Hematopoietic multipotent progenitor cell treated with erythropoietin and hydrocortisone succinate and interleukin-3 and kit ligand, for 15 days (in vitro differentiated cells): Measurements from ENCODE around the gene SUGCT.

Source experiments
- DNase-seq: peaks from one replicate; pipeline ENCODE4 v3.0.0-alpha.2; 2015; ENCODE audit warnings: low spot score

SUGCT gene

DNA sequence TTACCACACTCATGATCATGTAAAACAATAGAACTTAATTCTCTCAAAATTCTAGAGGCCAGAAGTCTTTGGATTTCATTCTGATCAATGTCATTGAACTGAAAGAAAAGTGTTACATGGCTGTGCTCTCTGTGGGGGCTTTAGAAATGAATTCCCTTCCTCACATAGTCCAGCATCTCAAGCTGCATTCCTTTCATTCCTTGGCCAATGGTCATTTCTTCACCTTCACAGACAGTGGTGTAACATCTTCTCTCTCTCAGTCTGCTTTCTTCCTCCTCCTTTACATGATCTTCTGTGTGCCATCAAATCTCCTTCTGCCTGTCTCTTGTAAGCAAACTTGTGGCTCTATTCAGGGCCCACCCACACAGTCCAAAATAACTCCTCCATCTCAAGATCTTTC, 735.3 kb downstream of the SUGCT start:
- no peak for DNase-seq

DNA sequence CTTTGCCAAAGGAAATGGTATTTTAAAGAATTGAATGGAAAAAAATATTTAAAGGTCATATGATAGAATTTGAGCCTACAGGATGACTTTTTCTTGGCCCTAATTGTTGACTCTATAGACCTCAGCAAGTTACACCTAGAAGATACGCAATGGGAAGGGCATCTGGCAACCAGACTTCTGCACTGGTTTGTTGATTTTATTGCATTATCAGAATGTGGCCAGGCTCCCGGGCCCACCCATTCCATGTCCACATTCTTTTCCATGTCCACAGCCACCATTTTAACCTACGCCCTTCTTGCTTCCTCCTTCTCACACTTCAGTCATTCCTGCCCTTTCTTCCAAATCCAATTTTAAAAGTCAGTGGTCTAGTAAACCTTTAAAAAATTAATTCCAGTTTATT, 738.4 kb downstream of the SUGCT start:
- DNase-seq = no peak

DNA sequence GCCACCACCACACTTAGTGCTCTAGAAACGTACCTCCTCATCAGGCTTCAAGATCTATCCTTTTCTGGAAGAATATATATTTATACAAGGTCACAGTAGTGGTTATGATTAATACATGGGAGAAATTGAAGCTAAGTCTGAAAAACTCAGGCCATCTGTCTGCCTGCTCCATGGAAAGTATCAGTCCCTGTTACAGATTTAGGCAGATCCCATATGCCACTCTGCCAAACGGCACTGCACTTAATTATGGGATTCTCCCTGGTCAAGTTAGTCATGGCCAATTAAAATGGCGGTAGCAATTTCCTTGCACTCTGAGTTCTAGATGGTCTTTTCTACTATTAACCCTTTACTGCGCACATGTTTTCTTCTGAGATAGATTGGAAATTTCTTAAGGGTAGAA, 740.0 kb downstream of the SUGCT start:
- no peak for DNase-seq

DNA sequence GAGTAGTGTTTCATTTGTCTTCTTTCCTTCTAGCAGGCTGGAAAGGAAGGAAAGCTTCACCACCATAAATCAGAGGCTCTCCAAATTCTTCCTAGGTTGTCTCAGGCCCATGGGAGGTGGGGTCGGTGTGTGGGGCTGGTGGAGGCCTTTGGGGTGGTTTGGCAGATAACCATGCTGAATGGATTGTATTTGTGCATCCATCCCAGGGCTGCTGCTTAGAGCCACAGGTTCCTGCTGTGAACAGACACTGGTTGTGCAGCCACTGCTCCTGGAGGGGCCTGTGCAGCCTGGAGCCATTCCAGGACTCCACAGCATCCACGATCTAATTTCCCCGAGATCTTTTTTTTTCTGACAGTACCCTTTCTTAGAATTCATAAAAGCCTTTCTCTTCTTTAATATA, 741.8 kb downstream of the SUGCT start:
- no peak for DNase-seq

DNA sequence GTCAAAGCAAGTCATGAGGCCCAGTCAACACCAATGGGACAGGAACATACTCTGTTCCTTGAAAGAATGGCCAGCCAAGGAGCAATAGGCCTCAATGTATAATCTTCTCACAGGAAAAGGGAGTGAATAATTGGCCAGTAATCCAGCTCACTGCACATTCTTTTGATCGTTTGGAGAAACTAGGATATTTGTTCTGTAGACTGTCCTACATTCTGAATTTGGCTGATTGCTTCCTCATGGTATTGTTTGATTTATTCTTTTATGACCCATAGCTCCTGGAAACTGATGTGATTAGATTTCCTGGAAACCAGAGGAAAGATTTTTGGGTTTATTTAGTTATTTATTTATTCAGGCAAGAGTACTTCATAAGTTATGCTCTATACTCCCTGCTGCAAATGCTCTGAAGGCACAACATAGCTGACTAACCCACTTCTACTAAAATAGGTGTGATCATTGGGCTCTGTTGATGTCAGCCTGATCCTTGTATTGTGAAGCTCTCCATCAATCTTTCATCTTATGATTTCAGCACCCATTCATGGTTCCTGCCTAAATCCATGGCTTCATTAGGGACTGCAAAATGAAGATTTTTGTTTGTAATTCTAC, 745.2 kb downstream of the SUGCT start:
- DNase-seq = no peak

DNA sequence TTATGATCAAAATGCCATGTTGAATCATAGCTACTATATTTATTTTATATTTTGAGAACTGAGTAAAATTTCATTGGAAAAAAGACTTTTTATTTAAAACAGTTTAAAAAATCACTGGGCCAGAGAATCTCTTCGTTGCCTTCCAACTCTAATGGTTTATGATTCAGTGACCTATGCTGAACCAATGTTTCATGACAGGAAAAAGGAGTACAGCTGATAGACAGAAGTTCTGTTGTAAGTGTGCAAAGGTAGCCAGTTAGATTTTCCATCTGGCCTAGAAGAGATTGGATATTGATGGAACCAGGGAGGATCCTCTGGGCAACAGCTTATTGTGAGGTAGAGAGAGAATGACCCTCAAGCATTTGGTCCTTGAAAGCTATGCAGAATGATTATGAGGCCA, 745.8 kb downstream of the SUGCT start:
- no peak for DNase-seq

DNA sequence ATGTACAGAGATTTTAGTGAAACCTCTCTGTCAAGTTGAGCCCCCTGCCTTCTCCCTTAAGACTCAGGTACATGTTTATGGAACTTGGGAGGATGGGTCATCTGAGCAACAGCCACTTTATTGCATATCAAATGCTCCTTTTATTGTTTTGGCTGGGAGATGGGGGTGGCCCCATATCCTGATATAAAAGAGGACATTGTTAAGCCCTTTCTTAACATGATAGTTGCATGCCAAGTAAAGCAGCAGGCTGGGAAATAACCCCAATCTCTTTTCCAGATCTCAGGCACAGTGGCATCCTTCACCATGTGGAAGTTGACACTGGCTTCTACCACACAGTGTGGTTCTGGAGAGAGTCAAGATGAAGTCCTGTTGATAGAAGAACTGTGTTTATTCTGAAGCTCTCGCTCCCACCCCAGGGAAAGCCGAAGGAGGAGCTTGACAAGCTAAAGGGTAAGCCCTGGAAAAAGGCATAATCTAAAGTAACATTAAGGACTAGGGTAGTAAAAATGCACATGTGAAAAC, 746.7 kb downstream of the SUGCT start:
- DNase-seq = no peak

DNA sequence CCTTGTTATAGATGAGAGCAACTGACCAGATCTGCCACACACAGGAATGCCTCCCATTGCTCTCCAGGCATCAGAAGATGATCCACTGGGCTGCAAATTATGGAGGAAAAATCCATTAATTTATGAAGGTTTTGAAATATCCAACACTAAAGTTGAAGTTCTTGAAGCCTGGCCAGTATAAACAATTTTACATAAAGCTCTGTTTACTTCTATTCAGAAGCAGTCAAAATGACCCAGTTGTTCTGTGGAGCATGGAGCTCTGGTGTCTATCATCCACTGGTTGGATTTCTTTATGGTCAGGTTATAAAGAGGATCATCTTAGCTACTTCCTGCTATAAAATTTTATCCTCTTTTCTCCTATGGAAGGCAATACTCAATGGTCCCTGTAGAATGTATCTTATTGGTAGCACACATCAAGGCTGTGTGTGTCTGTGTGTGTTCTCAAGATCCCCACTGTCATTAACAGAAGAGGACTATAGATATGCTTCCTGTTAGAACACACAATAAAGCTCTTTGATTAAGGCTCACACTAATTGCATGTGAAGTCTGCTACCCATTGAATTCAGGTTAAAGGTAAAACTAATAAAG, 747.4 kb downstream of the SUGCT start:
- no peak for DNase-seq

DNA sequence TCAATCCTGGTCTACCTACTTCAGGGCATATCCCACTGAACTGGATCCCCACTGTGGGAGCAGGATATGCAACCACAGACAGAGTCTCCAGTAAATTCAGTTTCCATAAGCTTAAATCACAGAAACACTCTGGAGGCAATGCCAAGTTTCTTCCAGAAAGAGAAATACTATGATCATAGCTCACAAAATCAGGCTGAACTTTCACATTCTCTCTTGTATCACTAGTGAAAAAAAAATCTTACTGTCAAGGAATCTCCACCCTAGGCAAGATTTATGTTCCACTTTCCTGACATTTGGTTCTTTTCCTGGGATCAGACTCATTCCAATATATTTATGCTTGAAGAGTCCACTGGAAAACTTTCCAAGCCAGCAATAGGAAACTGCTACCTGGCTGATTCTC, 749.0 kb downstream of the SUGCT start:
- DNase-seq = no peak

DNA sequence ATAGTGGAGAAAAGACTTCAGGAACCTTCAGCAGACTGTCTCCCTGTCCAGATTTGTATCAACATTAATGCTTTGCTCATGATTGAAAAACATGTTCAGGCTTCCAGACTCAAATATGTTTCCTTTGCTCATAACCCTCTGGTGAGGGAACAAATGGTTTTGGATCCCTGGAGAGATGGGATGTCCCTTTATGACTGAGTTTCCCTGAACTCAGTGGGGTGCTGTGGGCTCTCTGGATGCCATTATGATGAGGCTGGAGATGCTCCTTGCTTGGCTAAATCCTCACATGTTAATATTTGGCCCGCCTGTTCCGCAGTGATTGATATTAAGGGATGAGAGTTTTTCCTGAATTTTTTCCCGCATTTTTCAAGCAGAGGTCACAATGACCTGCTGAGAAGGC, 749.4 kb downstream of the SUGCT start:
- DNase-seq = no peak

DNA sequence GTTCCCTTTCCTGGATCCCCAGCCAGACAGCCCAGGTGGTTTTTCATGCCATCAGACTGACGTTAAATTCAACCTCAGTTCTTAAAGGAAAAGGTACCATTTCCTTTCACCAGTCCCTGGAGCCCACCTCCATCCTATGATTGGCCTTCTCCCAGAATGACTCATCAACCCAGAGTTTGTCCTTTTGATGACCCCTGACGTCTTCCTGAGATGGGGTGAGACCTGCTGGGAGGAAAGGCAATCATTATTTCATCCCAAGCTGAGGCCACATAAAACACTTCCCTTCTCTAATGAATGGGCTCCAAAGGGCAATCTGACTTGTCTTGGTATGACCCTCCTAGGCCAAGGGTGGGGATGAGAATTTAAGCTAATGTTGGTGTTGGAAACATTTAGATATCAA, 750.7 kb downstream of the SUGCT start:
- no peak for DNase-seq

DNA sequence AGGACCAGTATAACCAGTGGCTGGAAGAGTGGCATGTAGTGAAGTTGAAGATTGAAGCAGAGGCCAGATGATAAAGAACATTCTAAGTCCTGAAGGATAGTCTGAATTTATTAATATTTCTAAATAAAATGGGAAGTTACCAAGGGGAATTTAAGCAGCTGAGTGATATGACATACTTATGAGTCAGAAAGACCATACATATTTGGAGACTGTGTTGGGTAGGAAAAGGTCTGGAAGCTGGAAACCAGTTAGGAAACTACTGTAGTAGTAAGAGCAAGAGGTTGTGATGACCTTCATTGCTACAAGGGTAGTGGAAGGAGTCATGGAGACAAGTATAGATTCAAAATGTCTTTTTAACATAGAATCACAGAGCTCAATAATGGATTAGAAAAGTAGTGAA, 752.3 kb downstream of the SUGCT start:
- no peak for DNase-seq

DNA sequence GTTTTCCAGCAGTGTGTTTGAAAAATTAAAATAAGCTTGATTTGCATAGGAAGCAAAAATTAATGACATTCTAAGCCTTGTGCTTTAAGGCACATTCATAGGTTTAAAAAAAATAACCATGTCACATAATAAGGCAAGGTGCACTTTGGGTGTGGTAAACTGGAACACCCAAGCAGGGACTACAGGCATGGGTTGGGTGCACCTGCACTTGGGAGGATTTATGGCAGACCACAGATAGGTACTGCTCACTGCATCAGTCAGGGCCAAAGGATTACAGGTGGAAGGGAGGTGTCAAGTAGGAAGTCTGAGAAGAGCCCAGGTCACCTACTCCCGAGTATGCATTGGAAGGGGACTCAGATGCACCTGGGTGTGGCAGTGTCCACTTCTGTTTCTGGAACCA, 753.7 kb downstream of the SUGCT start:
- no peak for DNase-seq

DNA sequence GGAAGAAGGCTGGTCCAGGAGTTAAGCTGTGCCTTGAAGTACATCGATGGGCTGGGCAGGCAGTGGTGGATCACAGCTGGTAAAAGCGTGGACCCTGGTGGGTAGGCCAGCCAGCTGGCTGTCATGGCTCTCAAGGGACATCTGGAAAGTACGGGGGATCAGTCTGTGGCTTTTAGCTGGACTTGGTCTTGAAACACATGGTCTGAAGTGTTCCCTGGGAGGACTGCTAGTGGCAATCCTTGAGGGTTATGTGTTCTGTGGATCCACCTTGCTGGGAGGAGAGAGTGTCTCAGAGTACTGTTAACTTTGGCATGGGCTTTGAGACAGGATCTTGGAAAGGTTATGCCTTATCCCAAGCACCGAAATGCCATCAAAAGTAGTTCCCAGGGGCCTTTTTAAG, 754.3 kb downstream of the SUGCT start:
- no peak for DNase-seq

DNA sequence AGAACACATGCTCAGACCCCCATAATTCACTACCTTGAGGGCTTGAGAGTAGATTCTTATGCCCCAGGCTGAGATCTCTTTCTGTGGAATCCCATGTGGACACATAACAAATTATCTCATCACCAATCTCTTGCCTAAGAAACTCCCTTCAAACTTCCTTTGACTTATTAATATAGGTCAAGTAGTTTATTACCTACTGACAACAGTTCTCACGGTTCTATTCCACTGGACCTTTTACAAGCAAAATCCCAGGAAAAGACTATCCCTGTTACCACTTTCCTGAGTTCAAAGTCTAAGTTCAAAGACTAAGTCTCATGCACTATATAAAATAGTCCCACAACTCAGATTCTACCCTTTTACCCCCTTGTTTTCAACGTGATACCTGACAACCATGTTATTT, 754.7 kb downstream of the SUGCT start:
- DNase-seq = no peak

DNA sequence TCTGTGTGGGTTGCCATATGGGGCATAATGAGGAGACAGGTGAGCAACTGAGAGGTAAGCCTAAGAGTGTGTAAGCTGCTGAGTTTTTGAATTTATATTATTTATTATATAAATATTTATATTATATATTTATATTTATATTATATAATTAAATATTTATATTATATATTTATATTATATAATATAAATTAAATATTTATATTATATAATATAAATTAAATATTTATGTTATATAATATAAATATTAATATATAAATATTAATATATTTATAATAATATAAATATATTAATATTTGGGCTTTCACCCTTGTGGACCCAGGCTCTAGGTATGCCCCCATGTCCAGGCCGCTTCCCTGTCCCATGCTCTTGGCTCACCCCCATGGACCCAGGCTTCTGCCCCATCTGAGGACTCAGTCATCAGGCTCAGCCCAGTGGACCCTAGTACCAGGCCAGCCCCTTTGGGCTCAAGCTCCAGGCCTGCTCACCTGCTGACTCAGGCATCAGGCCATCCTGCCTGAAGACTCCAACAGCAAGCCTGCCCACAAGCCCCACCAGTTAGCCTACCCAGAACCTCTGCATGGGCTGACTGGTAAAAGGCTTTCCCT, 755.4 kb downstream of the SUGCT start:
- no peak for DNase-seq

DNA sequence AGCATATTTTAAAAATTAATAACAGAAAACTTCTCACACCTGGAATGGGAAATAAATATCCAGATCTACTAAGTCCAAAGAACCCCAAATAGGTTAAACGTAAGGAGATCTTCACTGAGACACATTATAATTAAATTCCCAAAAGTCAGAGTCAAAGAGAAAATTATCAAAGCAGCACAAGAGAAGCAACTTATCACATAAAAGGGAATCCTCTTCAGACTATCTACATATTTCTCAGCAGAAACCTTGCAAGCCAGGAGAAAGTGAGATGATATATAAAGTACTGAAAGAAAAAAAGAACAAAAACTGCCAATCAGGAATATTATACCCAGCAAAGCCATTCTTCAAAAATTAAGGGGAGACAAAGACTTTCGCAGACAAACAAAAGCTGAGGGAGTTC, 756.4 kb downstream of the SUGCT start:
- DNase-seq = no peak

DNA sequence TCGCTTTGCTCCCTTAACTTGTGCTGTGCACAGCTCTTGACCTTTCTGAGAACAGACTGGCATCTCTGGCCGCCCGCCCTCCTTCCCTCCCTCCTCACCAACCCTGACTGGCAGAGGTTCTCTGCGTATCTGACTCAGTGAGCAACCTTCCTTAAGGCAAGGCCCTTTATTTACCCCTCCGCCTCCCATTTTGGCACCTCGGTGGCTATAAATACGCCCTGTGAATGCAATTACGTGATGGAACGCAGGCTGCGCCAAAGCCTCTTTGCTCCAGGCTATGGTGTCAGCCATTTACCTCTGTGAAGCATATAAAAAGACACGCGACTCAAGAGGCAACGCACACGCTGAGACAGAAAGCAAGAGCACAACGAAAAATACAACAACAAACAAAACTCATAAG, 764.3 kb downstream of the SUGCT start:
- DNase-seq = no peak

DNA sequence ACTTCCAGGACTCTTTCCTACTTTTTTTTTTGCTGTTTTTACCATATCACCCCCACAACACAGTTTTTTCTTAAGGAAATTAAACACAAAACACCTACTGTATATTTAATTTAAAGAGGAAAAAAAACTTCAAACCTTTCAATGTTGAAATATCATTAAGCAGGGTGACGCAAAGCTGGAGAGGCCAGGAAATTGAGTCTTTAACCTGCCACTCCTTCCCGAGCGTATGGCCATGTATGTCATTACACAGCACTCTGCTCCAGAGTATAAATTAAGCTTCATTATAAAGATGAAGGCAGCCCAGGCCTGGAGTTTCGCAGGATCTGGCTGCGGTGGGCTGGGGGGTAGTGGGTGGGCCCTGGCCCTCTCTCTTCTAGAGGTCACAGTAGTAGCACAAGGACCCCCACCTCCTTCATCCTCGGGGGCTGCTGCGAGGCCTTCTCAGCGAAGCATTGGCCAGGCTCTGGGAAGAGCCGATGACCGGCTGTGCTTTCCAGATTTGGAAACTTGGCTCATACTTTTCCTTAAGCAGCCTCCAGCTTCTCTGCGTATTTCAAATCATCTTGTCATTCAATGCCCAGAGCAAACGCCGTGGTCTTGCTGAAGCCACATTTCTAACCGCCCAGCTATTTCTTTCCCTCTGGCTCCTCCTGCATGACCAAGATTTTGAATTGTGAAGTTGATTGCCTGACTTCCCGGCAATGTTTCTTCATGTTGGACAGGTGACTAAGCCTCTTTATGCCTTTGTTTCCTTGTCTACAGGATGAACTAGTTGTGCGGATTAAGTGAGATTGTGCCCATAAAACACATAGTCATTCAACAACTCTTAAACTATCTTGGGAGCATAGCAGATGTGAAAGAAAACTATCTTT, 765.1 kb downstream of the SUGCT start:
- no peak for DNase-seq

DNA sequence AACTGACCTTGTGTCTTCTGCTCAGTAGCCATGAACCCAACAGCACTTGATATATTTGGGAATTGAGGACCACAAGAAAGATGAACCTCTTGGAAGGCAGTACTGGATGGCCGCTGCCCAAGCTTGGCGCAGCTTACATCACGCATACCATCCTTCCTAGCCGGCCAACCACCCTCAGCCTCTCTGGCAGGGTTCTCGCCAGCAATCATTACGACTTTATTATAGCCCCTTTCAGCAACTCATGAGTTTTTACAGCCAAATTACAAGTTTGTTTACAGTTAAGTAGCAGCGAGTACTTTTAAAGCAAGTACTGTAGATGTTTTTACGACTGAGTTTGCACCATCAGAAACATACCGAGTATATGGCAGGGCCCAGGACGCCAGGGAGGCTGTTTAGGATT, 769.1 kb downstream of the SUGCT start:
- DNase-seq = no peak

DNA sequence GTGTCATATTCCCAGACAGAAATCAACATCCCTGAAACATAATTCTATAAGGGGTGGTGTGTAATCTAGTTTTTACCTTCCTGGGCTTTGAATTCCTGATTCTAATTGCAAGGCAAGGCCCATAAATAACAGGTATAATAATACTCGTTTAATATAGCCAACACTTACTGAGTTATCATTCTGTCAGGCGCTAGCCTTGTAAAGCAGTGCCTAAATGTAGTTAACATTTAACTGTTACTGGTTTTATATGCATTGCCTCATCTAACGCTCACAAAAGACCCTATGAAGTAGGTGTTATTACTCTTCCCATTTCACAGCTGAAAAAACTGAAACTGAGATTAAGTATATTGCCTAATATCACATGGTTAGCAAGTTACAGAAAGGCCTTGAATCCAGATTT, 772.5 kb downstream of the SUGCT start:
- DNase-seq = no peak

DNA sequence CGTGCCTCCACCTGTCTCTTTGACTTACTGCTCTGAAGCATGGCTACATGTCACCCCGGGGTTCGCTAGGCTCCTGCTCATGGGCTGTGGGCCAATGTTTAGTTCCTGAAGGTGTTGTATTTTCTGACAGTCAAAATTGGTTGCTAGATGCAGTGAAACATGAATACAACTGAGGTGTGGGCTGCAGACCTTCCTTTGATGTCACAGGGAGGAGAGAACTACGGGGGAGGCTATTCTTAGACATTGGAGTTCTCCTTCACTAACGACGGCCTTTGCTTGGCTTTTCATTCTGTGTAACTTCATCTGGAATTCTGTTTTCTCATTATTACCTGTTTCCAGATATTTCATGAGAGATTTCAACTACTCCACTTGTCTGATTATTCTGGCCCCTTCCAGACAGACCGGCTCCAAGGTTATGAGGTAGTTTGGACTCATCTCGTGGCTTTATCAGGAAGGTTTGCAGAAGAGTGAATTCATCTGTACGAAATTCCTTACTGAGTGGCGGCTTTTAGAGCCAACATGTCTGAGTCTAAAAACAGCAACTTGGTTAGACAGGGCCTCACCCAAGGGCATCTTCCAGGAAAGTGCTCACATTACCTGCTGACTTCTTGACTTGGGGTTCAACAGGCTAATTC, 774.7 kb downstream of the SUGCT start:
- DNase-seq = no peak
